ENCODE data around the gene MLXIP.

DNA sequence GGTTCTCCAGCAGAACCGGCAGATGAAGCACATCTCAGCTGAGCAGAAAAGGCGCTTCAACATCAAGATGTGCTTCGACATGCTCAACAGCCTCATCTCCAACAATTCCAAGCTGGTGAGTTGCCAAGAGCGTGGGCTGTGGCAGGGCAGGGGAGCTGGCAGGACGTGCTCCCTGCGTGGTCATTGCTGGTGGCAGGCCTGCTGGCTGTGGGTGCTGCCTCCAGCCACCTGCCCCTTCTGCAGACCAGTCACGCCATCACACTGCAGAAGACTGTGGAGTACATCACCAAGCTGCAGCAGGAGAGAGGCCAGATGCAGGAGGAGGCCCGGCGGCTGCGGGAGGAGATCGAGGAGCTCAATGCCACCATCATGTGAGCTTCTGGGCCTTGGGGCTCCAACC lies 59.6 kb downstream of the MLXIP start:
- TF ChIP-seq, protein P1, sequence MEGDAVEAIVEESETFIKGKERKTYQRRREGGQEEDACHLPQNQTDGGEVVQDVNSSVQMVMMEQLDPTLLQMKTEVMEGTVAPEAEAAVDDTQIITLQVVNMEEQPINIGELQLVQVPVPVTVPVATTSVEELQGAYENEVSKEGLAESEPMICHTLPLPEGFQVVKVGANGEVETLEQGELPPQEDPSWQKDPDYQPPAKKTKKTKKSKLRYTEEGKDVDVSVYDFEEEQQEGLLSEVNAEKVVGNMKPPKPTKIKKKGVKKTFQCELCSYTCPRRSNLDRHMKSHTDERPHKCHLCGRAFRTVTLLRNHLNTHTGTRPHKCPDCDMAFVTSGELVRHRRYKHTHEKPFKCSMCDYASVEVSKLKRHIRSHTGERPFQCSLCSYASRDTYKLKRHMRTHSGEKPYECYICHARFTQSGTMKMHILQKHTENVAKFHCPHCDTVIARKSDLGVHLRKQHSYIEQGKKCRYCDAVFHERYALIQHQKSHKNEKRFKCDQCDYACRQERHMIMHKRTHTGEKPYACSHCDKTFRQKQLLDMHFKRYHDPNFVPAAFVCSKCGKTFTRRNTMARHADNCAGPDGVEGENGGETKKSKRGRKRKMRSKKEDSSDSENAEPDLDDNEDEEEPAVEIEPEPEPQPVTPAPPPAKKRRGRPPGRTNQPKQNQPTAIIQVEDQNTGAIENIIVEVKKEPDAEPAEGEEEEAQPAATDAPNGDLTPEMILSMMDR (IDR thresholded peaks at IDR 0.05): no peak
- TF ChIP-seq POLR2A (IDR thresholded peaks at IDR 0.05): no peak
- TF ChIP-seq EP300 (IDR thresholded peaks at IDR 0.05; ENCODE audit: low read depth): no peak
- peak in 1 of 3 donors; percentile 17 for TF ChIP-seq POLR2AphosphoS5 (IDR thresholded peaks at IDR 0.05)

Data from transverse colon (tissue), 4 donors.